Inflammatory macrophage (primary cell): Measurements from ENCODE around the gene XPOT.
"Not testable (repeated sequence)": the region's sequence is repeated elsewhere in the genome, so short reads cannot be mapped to it uniquely, and the experiment has no call there.

Experiments
- DNase-seq, 2 donors: peaks; one replicate each; pipeline ENCODE4 v3.0.0-alpha.2; 2020 to 2022
- total RNA-seq, 18 experiments: gene quantifications; one replicate each; lab custom pipeline; 2026; ENCODE audit warnings: mixed read lengths in 6 of 18, inconsistent platforms in 2 of 18; lab: John Stamatoyannopoulos, UW

Gene XPOT, protein sequence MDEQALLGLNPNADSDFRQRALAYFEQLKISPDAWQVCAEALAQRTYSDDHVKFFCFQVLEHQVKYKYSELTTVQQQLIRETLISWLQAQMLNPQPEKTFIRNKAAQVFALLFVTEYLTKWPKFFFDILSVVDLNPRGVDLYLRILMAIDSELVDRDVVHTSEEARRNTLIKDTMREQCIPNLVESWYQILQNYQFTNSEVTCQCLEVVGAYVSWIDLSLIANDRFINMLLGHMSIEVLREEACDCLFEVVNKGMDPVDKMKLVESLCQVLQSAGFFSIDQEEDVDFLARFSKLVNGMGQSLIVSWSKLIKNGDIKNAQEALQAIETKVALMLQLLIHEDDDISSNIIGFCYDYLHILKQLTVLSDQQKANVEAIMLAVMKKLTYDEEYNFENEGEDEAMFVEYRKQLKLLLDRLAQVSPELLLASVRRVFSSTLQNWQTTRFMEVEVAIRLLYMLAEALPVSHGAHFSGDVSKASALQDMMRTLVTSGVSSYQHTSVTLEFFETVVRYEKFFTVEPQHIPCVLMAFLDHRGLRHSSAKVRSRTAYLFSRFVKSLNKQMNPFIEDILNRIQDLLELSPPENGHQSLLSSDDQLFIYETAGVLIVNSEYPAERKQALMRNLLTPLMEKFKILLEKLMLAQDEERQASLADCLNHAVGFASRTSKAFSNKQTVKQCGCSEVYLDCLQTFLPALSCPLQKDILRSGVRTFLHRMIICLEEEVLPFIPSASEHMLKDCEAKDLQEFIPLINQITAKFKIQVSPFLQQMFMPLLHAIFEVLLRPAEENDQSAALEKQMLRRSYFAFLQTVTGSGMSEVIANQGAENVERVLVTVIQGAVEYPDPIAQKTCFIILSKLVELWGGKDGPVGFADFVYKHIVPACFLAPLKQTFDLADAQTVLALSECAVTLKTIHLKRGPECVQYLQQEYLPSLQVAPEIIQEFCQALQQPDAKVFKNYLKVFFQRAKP
- total RNA-seq: 32.3 to 211 (median 161) reads per million in 18 experiments

DNA sequence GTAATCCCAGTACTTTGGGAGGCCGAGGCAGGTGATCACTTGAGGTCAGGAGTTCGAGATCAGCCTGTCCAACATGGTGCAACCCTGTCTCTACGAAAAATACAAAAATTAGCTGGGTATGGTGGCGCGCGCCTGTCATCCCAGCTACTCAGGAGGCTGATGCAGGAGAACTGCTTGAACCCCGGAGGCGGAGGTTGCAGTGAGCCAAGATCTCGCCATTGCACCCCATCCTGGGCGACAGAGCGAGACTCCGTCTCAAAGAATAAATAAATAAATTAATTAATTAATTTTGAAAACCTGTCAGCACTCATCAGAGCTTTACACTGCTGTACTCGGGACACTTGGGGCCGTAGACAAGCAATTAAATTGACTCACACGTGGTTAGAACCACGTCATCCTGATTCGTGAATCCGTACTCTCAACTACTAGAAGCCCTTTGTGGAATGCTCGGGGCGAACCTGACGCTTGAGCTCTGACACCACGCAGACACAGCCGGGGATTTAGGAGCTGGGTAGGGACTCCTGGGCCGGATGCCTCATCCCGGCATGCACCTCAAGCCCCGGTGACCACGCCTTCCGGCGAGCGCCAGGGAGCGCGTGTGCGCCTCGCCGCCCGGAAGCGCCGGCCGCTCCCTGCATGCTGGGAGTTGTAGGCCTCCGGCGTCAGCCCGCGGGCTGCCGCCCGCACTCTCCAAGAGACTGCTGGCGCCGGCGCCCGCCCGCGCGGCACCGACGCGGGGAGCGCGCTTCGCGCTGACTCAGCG is at the start of gene XPOT:
Gene XPOT, plus strand, starts transcription at position 686 of the 763 bp plus-strand sequence. CDS start 5,644 bp downstream, outside the sequence.
- DNase-seq: peak; percentile 96 to 98

DNA sequence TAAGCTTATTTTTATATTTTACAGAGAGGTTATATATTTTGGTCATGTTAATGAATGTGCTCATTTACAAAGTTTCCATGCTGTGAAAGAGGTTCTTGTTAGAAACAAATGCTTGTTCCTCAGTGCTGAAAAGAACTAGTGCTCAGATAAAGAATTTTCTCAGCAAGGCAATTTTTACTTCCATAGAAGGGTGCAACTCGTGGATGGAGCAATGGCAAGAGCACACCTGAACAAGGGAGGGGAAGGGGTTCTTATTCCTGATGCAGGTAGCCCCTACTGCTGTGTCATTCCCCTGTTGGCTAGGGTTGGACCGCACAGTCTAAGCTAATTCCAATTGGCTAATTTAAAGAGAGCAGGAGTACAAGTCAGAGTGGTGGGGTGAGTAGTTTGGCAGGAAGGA is 48.0 kb upstream of the XPOT start:
- not testable (repeated sequence) for DNase-seq

DNA sequence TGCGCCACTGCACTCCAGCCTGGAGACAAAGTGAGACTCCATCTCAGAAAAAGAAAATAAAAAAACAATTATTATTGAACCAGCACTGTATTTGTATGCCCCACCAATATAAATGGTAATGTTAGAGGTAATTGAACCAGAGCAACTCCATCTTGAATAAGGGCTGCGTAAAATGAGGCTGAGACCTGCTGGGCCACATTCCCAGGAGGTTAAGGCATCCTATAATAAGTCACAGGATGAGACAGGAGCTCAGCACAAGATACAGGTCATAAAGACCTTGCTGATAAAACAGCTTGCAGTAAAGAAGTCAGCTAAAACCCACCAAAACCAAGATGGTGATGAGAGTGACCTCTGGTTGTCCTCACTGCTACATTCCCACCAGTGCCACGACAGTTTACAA is 43.0 kb upstream of the XPOT start:
- not testable (repeated sequence) for DNase-seq

DNA sequence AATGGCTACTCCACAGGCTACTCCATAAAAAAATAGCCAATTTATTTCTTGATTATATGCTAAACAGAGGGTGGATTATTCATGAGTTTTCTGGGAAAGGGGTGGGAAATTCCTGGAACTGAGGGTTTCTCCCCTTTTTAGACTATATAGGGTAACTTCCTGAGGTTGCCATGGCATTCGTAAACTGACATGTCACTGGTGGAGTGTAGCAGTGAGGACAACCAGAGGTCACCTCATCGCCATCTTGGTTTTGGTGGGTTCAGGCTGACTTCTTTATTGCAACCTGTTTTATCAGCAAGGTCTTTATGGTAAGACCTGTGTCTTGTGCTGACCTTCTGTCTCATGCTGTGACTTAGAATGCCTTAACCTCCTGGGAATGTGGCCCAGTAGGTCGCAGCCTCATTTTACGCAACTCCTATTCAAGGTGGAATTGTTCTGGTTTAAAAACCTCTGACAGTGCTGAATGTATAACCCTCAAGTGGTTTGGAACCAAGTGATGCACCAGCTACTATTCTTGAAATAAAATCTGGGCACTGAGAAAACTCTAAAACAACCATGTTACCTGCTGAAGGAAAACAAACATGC is 41.4 kb upstream of the XPOT start:
- no peak for DNase-seq

DNA sequence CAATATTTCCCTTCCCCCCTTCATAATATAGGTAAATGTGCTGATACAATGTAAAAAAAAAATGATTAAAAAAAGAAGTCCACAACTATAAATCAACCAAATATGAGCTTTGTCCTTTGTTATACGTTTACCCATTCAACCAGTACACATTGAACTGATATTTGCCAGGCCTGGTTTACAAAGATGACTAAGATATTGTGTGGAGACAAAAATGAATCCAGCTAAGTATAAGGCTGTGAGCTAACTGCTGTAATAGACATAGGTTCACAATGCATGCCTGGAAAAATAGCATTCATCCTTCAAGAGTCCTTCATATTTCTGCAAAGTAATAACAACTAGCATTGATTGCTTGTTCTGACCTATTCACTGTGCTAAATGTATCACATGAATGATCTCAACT is 20.5 kb upstream of the XPOT start:
- no peak for DNase-seq

DNA sequence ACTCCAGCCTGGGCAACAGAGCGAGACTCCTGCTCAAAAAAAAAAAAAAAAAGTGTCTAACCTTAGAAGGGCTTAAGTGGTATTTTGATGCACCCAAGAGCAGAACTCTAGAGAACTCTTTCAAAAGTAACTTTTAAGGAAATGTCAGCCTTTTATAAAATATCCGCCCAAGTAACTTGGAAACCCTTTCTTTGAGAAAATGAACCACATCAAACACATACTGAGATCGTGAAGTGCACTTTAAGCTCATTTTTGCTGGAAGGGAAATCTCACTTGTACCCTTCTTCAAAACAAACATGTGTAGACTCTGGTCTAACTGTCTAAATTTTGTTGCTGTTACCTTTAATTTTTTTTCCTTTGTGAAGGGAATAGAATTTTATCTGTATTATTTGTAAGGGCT is 19.2 kb upstream of the XPOT start:
- no peak for DNase-seq

DNA sequence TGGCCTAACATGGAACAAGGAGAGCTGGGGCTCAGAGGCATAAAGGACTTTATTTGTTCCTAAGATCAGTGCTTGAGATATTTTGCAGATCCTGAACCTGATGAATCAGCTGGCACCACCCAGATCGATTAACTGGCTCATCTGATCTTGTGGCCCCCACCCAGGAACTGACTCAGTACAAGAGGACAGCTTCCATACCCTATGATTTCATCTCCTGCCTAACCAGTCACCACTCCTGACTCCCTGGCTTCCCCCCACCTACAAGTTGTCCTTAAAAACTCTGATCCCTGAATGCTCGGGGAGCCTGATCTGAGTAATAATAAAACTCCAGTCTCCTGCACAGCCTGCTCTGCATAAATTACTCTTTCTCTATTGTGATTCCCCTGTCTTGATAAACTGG is 18.7 kb upstream of the XPOT start:
- DNase-seq: no peak

DNA sequence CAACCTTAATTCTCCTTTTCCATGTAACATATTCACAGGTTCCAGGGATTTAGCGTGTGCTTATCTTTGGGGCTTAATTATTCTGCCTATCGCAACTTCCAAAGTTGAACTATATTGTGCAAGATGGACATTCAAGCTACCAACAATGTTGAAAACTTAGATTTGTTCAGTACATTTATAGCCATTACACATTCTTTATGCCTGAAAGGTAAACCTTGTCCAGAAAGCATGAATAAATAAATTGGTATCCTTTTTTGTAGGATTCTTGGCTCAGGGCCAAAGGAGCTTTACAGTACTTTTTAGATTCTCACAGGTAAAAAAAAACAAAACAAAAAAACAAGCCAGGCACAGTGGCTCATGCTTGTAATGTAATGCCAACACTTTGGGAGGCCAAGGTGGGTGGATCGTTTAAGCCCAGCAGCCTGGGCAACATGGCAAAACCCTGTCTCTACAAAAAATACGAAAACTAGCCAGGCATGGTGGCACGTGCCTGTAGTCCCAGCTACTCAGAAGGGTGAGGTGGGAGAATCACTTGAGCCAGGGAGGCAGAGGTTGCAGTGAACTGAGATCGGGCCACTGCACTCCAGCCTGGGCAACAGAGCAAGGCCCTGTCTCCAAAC is 16.9 kb upstream of the XPOT start:
- no peak for DNase-seq

DNA sequence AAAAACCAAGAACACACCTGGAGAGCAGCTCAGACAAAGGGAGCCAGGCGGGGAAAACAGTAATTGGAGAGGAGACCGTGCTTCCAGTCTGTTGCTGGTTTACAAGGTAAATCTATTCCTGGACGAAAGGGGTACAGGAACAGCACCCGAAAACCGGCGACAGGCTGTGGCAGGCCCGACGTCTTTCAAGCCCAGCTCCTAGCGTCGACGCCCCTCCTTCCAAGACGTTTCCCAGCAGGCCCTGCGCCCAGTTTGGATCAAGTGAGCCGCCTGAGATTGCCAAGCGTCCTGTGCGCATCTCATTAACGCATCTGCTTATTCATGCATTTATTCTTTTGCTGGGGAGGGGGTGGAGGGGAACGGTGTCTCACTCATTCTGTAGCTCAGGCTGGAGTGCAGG is 15.0 kb upstream of the XPOT start:
- no peak for DNase-seq

DNA sequence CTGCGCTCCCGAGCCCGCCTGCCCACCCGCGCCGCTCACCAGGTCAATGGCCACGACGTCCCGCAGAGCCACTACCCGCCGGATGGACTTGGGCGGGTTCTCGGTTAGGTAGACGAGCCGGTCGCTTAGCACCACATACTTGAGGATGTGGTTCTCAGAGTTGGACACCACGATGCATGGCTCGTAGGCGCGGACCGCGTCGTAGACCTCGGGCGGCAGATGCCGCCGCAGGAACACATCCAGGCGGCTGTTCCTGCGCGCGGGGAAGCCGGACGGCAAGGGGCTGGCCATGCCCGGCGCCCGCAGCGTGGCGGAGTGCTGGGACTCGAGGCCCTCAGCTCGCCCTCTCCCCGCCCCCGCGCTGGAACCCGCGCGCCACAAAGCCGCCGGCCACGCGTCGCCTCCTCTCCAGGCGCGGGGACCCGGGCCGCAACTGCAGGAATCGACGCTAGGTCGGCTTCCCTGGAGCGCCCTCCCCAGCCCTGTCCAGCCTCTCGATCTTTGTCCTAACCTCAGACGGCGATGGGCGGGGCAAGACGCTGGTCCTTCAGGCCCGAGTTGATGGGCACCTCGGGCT is 13.8 kb upstream of the XPOT start, which contains the start of gene C12orf56:
Gene C12orf56, minus strand, starts transcription at position 484 of the 577 bp plus-strand sequence. Its CDS starts 193 bp downstream, at position 291.
- peak in 1 of 2 donors; percentile 6 for DNase-seq

DNA sequence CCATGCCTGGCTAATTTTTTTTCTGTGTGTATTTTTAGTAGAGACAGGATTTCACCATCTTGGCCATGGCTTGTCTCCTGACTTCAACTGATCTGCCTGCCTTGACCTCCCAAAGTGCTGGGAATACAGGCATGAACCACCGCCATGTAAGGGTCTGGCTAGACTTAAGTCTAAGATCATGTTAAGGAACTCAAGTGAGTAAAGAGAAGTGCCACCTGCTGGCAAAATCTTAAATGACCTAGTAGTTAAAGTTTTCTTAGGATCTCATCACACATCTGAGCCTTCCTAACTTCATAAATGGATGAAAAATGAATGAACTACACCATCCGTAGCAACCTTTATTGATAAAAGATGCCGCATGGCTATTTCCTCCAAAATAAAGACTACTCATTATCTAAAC is 12.0 kb upstream of the XPOT start:
- DNase-seq: peak; percentile 45 to 46

DNA sequence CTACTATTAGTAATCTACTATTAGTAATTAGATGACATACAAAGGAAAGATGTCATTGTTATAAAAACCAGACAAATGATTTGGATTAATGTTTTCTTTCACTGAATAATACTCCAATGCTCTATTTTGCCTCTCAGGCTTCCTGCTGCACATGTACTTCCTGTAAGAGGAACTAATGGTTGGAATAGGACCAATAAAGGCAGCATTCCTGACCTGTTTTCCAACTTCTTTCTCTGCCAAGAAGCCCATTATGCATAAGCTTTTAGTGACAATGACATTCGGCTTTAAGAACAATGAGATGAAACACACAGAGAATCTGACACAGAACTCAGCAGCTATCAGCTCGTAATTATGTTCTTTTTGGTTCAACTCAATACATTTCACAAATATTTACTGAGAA is 8.5 kb upstream of the XPOT start:
- DNase-seq: no peak

DNA sequence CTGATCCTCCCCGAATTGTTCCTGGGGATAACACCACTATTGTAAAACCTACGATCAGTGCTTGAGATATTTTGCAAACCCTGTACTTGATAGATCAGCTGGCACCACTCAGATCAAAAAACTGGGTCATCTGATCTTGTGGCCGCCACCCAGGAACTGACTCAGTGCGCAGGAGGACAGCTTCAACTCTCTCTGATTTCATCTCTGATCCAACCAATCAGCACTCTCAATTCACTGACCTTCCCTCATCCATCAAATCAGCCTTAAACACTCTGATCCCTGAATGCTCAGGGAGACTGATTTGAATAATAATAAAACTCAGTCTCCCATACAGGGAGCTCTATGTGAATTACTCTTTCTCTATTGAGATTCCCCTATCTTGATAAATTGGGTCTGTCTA is 4.2 kb upstream of the XPOT start:
- DNase-seq: no peak

DNA sequence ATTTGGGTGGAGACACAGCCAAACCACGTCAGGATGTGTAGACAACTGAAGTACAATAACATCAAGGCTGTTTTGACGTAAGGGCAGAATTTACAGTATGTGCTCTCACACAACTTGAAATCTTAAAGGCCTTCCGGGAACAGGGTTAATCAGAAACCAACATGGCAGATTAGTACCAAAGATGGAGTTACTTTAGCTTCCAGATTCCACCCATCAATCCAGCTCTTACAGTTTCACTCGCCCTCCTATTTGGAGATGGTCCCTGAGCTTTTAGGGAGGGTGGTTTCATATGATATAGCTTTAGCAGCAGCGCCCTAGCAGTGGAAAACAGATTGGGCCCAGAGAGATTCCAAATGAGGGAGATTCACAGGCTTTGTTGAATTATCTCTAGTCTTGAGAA is 2.0 kb upstream of the XPOT start:
- no peak for DNase-seq

DNA sequence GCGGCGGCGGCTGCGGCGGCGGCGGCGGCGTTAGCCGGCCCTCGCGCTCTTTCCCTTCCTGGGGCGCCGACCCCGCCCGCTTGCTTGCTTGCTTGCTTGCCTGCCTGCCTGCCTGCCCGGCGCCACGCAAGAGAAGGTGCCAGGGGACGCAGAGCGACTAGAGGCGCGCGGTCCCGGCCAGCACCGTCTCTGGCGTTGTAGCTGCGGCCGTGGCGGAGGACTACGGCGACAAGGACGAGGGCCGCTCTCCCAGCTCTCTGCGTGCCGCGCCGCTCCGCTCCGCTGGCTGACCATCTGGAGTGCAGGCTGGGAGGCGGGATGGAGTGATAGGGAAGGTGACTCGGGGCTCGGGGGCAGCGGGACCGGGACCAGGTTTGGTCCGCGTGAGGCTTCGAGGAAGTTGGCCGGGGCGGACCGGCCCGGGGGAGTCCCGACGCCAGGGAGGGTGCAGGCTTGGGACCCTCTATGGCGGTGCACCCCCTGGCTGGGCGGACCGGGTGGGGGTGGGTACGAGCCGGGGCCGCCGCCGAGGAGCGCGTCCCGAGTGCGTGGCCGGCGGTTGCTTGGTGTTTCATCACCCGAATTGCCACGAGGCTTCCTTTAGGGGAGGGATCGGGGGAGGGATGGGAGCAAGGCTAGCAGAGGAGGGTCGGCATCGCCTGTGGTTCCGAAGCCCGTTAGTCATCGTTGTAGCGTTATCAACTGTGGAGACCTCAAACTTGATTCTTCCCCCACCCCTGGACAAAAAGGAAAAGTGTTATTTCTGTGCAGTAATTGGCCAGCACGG is 471 bp downstream of the XPOT start:
- DNase-seq: peak; percentile 61 to 67

DNA sequence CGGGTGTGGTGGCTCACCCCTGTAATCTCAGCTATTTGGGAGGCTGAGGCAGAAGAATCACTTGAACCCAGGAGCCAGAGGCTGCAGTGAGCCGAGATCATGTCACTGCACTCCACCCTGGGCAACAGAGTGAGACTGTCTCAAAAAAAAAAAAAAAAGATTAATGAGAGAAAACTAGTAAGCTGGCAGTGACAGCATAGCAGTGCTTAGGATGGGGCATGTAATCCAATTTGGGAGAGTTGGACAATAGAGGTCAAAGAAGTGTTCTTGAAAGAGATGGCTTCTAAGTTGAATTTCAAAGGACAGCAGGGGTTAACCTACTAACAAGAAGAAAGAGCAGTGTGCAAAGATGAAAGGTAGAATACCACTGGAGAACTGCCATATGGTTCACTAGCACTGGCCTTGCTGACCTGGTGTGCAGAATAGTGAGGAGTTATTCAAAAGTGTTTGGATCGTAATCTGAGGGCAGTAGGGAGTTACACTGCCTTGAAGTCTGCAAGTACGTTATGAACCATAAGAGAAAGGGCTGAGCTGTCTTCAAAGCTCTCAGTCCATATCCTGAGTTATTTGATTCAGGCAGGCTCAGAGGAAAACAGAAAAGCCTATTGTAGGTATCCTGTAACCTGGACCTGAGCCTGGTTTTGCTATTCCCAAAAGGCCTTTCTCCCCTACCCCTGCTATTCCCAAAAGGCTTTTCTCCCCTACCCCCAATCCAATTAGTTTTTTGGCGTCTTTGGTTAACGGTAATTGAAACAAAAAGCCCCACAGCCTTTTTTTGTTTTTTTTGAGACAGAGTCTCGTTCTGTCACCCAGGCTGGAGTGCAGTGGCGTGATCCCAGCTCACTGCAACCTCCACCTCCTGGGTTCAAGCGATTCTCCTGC is 3.4 kb downstream of the XPOT start:
- no peak for DNase-seq

DNA sequence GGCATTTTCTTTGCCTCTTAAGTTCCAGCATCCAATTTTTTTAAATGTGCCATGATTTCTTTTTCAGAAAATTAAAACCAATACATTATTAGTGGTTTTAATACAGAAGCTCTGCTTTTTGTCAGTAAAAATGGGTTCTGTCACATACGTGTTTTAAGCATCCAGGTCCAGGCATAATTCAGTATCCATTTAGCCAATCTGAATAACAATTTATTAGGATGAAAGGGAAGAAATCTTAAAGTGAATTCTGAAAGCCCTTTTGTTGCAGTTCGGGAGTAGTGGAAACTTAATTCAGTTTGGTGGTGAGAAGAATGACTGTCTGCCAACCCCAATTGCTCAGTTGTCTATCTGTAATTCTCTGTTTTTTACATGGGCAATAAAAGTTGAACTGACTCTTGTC is 7.2 kb downstream of the XPOT start:
- DNase-seq: no peak

DNA sequence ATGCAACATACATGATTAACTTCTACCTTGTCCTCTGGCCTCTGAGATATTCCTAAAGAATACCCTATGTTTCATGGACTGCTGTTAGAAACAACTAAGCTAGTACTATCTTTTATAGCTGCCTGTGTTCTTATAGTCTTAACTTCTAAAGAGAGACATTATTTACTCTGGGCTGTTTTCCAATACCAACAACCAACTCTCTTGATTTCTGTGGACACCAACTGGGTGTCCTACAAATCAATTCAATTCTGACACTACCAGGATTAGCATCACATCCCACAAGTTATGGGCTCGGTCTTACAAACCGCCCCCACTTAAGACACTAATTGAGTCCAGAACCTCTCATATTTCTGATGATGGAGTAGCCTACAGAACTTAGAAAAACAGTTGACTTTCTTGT is 8.3 kb downstream of the XPOT start:
- no peak for DNase-seq

DNA sequence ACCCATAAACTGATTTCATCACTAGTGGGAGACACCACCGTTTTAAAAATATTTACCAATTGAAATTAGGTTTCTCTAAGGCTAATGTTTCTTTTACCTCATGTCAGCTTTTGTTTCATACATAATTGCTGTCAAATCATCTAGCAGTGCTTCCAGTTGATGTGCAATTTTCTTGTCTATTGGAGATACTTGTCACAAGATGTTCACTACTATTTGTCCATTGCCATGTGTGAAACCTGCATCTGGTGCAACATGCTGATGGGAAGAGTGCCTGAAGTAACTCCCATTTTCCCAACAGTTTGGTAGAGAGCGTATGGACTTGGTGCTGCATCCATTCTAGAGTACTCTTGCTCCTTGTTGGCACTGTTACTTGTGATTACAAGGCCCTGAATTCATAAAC is 9.7 kb downstream of the XPOT start:
- DNase-seq: no peak
